ACHN (cell line): ENCODE results near the gene MOB2.

Experiments
- DNase-seq: peaks from one replicate; pipeline ENCODE4 v3.0.0-alpha.2; 2015
- in situ Hi-C: cut with HindIII; loops from 2 replicates; pipeline ENCODE4 v1.10.0; 2017; ENCODE audit warnings: low sequenced_read_pairs, low pct_ligation_motif_present, low pct_unique_long_range_greater_than_20kb

Gene MOB2

DNA sequence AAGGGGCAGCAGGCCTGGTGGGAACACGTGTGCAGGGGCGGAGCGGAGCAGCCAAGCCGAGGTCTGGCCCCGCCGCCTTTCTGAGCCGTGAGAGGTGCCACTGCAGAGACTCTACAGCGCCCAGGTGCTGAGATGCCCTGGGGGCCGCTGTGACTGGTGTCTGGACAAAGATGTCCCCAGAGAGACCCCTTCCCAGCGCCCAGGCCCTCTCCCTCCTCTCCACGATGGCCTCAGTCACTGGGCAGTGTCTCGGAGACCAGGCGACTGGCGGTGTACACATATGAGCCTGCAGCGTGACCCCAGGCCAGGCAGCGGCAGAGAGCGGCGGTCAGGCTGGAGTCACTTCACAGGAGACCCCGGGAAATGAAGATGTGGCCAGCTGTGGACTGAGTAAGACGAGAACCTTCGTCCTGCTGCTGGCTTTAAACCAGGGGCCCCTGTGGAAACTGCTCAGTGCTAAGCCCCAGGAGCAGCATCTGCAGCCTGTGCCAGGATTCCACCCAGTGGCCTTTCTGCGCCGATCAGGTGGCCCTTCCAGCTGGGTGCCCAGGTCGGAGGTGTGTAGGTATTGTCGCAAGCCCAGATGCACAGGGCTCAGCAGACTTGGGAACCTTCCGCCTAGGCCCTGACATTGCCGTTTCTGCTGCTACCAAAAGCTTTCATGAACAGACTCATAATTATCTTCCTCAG, 34.7 kb downstream of the MOB2 start:
- no peak for DNase-seq
- in situ Hi-C loops: no loop called here

DNA sequence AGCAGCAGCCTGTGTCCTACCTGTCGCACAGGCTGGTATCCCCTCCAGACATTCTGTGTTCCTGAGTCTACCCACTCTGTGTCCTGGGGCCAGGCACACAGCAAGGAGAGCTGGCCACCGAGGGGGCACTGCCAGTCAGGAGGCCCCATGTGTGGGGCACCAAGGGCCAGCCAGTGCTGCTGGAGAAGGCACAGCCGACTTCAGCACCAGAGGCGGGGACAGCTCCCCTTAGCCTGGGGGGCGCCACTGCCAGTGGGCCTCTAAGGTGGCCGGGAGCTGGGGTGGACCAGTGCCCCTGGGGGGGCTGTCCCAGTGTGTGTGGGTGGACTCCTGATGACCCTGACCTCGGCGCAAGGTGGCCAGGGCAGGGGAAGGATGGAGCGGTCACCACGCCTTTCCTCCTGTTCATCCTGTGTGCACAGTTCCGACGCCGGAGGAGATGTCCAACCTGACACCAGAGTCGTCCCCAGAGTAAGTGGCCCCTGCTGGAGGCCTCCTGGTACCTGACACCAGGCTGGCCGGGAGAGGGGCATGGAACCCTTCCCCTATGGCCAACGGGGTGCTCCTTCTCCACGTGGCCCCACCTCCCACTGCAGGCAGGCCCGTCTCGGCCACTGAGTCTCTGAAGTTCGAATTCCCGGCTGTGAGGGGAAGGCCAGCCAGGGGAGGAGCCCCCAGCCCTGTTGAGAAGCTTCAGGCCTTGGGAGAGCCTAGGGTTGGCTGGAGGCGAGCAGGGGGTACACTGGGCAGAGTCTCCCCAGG, 35.4 kb downstream of the MOB2 start:
- in situ Hi-C loops: no loop called here

DNA sequence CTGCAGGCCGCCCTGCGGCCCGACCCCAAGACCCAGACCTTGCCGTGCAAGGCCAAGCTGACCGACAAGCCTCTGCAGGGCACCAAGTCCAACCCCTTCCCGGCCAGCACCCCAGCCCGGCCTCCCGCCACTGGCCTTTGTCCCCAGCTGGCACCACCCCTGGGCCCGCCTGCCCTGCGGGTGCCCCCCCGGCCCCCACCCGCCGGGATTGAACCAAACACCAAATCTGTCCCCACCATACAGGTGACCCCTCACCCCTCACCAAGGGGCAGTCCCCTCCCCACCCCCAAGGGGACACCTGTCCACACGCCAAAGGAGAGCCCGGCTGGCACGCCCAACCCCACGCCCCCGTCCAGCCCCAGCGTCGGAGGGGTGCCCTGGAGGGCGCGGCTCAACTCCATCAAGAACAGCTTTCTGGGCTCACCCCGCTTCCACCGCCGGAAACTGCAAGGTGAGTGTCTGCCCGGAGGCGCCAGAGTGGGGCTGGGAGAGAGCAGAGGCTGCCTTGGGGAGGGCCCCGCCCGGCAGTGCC, 36.2 kb downstream of the MOB2 start:
- no peak for DNase-seq
- in situ Hi-C loops: no loop called here

More for the DNA sequence above, 35.4 kb downstream of the MOB2 start:
- DNase-seq: peak; percentile 3

DNA sequence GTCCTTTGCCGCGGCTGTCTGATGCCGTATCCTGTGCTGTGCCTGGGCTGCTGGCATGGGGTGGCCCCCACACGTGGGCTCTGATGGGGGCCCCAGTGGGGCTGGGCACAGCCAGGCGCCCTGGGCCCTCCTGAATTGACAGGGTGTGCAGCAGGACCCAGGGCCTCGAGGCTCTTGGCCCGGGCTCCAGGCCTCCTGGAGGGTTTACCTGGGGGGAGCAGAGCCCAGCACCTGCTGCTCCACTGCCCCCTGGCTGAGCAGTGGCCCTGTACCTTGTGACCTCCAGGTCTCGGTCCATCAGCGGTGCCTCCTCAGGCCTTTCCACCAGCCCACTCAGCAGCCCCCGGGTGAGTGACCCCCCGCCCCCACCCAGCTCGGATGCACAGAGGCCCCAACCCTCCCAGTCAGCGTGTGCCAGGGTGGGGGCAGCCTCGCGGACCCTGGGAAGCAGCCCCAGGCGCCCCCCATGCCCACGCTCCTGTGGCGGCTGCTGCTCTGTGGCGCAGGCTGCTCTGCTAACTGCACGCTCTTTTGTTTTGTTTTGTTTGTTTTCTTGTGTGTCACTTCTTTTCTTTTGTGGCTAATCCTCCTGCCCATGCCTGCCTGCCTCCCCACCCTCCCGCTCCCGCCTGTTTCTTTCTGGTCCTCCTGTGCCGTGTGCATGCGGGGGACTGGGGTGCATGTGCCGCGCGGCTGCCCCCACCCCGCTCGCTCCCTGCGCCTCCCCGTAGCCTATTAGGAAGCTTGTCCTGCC, 36.9 kb downstream of the MOB2 start:
- DNase-seq: no peak

DNA sequence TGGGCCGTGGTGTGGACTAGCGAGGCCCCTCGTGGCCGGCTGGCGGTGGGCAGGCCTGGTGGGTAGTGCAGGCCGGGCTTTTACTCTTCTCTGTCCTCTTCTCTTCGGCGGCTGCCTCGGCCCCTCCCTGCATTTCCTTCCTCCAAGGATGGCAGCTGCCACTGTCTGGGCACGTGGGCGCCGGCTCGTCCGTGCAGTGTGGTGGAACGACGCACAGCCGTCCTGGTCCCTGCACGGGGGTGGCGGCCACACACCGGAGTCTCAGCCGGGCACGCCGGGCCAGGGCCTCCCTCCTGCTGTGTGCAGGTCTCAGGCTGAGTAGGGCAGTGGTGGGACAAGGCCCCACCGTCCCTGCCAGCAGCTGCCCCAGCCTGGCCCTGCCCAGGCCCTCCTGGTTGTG, 37.7 kb downstream of the MOB2 start:
- no peak for DNase-seq
- in situ Hi-C loops: no loop called here

More for the DNA sequence above, 36.9 kb downstream of the MOB2 start:
- in situ Hi-C loops: no loop called here

DNA sequence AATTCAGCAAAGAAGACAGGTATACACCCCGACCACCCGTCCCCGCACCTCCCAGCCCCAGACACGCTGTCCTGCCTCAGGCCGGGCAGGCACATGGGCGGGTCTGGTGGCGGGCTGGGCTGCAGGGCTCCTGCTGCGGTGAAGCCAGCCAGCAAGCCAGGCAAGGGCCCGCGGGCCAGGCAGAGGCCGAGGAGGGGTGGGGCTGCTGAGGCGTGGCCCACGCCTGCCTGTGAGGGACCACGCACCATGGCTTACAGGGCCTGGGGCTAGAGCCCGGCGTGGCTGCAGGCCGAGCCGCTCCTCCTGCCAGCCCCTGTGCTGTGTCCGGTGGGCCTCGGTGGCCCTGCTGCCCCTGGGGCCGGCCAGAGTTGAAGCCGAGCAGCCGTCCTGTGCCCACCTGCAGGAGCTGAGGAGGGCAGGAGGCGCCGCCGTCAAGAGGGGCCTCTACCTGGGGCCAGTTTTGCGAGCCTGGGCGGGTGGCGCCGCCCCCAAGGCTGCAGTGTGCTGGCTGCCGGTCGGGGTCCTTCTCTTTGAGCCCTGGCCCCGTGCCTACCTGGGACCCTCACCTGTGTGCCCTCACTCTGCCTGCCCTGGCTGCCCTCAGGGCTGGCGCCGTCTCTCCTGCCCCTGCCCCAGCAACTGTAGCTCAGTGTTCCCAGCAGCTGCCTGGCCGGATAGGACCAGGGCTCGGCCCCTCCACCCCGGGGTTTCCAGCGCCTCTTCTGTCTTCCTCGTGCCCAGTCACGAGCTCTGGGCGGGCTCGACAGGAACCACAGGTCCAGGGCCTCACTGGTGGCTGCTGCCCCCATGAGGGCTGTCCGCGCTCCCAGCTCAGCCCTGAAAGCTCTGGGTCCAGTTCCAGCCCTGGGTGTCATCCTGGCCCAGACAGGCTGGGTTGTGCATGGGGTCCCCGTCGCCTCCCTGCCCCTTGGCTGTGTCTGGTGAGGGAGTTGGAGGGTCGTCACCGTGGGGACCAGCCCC, 38.4 kb downstream of the MOB2 start:
- DNase-seq: no peak
- in situ Hi-C loops: no loop called here

DNA sequence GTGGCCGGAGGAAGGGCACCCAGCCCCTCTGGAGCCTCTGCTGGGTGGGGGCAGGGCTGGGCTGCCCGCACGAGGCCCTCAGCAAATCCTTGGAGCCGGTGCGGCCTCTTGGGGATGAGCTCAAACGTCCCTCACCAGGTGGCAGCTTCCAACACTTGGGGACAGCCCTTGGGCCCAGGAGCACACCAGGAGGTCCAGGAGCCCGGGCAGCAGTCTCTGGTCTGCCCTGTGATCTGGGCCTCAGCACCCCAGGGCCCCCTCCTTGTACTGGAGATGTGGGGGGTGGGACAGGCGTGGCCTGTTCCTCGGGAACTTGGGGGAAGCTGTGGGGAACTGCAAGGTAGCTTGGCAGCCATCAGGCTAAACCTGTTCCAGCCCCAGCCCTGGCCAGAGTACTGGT, 40.0 kb downstream of the MOB2 start:
- DNase-seq: no peak
- in situ Hi-C loops: no loop called here

DNA sequence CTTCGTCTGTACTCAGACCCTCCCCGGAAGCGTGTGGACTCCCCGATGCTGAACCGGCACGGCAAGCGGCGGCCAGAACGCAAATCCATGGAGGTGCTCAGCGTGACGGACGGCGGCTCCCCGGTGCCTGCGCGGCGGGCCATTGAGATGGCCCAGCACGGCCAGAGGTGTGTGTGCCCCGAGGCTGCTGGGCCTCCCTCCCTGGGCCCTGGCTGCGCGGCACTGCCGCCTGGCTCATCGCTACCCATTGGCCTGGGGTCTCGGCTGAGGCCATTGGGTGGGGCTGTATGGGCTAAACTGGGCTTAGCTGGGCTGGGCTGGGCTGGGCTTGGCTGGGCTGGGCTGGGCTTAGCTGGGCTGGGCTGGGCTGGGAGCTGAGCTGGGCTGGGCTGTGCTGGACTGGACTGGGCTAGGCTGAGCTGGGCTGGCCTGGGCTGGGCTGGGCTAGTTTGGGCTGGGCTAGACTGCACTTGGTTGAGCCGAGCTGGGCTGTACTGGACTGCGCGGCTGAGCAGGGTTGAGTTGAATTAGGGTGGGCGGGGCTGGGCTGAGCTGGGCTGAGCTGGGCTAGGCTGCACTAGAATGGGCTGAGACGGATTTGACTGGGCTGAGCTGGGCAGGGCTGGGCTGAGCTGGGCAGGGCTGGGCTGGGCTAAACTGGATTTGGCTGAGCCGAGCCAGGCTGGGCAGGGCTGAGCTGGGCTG, 40.7 kb downstream of the MOB2 start:
- in situ Hi-C loops: no loop called here
- no peak for DNase-seq

DNA sequence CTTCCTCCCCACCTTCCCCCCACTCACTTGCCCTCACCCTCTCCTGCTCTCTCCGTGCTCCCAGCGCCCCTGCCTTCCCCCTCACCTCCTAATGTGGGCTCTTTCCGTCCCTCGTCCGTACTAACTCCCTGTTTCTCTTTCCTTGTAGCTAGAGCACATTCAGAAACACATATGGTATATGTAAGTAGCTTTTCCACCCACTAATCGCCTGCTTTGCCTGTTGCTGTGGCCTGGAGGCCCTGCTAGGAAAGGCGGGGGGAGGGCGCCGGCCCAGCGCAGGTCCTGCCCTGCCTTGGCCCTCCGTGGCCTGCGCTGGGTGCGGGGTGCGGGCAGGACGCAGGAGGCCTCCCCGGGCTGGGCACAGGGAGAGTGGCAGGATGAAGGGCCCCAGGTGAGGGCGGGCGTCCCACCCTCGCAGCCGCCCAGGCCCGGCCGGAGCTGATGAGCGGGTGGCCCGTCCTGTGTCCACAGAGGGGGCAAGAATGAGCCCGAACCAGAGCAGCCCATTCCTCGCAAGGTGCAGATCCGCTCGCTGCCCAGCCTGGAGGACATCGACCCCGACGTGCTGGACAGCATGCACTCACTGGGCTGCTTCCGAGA, 41.7 kb downstream of the MOB2 start:
- in situ Hi-C loops: no loop called here
- DNase-seq: no peak

DNA sequence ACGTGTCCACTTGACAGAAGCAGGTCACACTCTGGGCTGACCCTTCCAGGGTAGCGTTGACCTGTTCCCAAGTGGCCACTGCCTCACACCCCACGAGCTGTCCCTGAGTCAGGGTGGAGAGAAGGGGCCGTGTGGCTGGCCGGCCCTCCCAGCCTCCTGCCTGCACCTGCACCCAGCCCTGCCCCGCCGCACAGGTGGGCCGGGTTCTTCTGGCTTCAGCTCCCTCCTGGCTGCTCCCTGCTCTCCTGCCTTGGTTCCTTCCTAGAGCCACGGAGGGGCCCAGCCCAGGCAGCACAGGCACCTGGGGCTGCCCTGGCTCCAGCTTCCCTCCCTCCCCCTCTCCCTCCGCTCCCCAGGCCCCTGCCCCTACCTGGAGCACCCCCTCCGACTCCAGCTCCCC, 42.3 kb downstream of the MOB2 start:
- in situ Hi-C loops: no loop called here
- DNase-seq: no peak

DNA sequence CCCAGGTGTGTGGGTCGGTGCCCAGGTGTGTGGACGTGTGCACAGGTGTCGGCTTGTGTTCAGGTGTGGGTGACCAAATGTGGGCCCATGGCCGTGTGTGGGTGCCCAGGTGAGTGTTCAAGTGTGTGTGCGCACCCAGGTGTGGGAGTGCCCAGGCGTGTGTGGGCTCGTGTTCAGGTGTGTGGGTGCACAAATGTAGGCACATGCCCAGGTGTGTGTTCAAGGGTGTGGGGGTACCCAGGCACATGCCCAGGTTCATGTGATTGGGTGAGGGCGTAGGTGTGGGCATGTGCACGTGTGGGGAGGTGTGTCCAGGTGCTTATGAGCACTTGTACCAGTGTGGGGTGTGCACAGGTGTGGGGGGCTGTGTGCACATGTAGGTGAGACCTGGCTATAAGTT, 42.8 kb downstream of the MOB2 start:
- in situ Hi-C loops: no loop called here
- DNase-seq: no peak

DNA sequence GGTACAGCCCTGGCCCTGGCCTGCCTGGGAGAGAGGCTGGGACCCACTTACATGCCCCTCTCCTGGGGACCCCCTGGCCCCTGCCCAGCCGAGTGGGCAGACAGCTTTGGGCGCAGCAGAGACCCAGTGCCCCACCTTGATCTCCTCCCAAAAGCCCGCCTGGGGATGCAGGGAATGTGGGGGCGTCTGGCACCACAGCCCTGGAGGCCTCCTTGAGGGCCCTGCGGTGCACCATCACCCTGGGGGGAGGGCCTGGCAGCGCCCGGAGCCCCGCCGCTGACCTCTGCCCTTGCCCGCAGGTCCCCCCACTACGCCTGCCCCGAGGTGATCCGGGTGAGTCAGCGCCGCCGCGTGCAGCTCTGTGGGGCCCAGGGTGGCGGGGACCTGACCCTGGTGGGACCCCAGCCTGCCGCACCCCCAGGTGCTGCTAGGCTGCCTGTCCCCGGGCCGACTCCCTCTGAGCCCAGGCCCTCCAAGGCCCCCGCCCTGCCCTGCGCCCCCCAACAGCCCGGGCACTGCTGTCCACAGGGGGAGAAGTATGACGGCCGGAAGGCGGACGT, 43.7 kb downstream of the MOB2 start:
- in situ Hi-C loops: no loop called here
- no peak for DNase-seq

DNA sequence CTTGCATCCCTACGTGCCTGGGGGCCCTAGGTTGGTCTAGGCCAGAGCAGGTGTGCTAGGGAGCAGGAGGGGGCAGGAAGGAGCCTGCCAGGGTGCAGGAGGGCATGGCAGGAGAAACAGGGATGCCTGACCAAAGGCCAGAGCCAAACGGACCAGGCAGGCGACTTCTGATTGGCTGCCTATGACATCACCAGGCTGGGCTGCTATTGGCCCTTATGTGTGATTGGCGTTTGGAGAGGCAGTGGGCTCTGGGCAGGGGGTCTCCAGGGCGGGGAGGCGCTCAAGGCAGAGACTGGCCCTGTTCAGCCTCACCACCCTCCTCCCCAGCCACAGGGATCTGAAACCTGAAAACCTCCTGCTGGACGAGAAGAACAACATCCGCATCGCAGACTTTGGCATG, 44.4 kb downstream of the MOB2 start:
- in situ Hi-C loops: no loop called here

DNA sequence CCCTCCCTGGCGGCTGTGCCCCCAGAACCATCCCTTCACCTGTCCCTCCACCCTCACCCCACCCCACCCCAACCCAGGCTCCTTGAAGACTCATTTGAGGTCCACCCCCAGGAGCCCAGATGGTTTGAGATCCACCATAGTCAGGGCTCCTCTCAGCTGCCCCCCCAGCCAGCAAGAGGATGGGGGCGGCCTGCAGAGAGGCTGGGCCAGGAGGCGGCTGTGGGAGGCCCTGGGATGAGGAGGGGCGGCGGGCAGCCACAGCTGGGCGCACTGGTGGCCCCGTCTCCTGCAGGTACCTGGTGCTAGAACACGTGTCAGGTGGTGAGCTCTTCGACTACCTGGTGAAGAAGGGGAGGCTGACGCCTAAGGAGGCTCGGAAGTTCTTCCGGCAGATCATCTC, 46.1 kb downstream of the MOB2 start:
- in situ Hi-C loops: no loop called here
- no peak for DNase-seq

More for the DNA sequence above, 44.4 kb downstream of the MOB2 start:
- DNase-seq: peak; percentile 4

DNA sequence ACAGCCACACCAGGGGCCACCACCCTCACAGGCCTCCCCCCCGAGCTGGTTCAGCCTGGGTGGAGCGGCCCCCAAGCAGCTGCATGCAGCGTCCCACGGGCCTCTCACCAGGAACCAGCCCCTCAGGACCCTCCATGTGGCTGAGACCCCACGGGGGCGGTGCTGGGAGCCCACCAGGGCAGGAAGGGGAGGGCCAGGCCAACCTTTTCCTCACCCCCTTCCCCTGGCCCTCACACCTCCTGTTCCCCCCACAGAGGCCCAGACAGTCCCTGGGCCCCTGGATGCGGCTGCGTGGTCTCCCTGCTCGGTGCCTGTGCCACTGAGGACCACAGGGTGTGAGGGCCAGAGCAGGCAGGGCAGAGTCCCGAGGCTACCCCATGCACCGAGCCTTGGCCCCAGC, 46.5 kb downstream of the MOB2 start:
- no peak for DNase-seq
- in situ Hi-C loops: no loop called here

DNA sequence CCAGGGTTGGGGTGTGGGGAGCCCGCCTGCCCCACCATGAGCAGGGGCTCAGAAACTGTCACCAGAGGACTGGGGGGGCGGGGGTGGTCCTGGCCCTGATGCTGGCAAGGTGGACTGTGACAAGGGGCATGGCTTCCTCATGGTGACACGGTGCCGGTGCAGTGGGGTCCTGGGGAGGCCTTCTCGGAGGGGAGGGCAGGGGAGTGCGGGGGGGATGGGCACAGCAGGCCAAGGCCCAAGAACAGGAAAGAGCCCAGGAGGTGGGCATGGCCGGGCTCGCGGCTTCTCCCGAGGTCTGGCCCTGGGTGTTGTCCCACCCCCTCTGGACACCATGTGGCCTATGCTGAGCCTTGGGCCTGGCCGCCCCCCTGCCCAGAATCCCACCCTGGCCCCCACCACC, 47.2 kb downstream of the MOB2 start:
- DNase-seq: no peak
- in situ Hi-C loops: no loop called here

DNA sequence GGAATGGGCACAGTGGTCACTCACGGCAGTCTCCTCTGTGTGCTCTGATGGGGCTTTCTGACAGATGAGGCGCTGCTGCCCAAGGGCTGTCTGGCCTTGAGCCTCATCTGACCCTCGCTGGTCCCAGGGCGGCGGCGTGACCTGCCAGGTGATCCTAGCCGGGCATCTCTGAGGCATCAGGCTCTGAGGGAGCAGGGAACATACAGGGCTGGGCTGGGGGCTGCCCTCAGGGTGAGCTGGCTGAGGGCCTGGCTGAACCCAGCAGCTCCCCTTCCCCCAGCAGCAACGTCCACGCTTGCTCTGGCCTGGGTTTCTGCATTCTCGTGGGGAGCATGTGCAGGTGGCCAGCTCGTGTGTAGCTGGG, 47.6 kb downstream of the MOB2 start:
- in situ Hi-C loops: no loop called here

More for the DNA sequence above, 47.6 kb downstream of the MOB2 start:
- DNase-seq: no peak
